ENCODE results near the gene MPDU1. TPM values are rescaled to one million over a fixed set of nuclear protein-coding genes. Genes with fewer than 3 reads are reported as not detected.
A peak's percentile ranks its signal among the peaks of the same experiment; 100 is the strongest.

MPDU1 gene
- total and polyA plus RNA-seq, 2 of the 13 experiments (the other 11 are each of a cell fraction or from before 2014, with no cell fraction given) = 112 to 167 TPM

DNA sequence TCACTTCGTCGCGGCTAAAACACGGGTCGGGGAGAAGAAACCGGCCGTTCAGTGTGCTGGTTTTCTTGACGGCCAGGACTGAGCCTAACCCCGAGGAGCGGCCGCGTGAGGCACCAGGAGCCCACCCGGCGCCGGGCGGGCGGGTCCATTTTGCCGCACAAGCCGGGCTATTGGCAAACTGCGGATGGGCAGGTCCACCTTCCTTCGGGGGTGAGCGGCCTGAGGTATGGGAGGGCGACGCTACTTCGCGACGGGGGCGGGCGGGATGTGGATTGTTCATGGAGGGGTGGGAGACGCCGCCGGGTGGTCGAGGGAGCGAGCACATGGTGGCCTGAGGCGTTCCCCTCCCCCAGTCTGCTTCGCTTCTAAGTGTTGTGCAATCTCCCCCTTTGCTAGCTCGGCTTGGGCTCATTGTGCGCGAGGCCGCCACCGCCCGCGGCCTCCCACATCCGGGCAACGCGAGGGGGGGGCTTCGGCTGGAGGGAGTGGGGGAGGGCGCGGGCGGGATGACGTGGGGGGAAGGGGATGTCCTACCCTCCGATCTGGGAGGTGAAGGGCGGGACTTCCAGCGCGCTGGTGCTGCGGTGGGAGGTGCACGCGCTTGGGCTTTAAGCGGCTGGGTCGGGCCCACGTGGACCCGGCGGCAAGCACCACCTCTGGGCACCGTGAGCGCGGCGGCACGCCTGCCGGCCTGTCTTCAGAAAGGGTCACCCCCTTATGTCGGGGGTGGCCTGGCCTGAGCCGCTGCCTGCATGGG, 10.2 kb upstream of the MPDU1 start (continued):
- TF ChIP-seq ZNF44 (CRISPR knock-in tag; IDR thresholded peaks at IDR 0.05) (no peak), ZBTB42 (CRISPR knock-in tag; IDR thresholded peaks at IDR 0.05) (no peak), POLR2A (IDR thresholded peaks at IDR 0.05; ENCODE audit: insufficient read depth in 1 of 2, low read depth in 2 of 2, low read length in 2 of 2) (peak; percentile 66 to 71), ZBTB7A (CRISPR knock-in tag; IDR thresholded peaks at IDR 0.05) (peak; percentile 76; the same call in 1 of the 2 replicates), ZNF33B (CRISPR knock-in tag; IDR thresholded peaks at IDR 0.05) (no peak), TARDBP (CRISPR knock-in tag; IDR thresholded peaks at IDR 0.05) (peak; percentile 85), ZFAT (CRISPR knock-in tag; conservative IDR thresholded peaks at IDR 0.05) (no peak), EZH2 (conservative IDR thresholded peaks at IDR 0.05; ENCODE audit: low read depth, low read length) (no peak), RAD21 (CRISPR knock-in tag; IDR thresholded peaks at IDR 0.05) (0 out of 2 replicates have a peak, but pooled peaks have one; percentile 38), ZBTB8A (CRISPR knock-in tag; IDR thresholded peaks at IDR 0.05; ENCODE audit: borderline replicate concordance, low read depth) (no peak), HIVEP1 (CRISPR knock-in tag; IDR thresholded peaks at IDR 0.05) (peak; percentile 84; the same call in 1 of the 2 replicates), ATAD3A (CRISPR knock-in tag; IDR thresholded peaks at IDR 0.05) (no peak), ZNF24 (IDR thresholded peaks at IDR 0.05) (no peak), KDM6A (CRISPR knock-in tag; IDR thresholded peaks at IDR 0.05; ENCODE audit: low read depth) (0 out of 2 replicates have a peak, but pooled peaks have one; percentile 32), ZNF160 (CRISPR knock-in tag; IDR thresholded peaks at IDR 0.05) (no peak; the same call in 1 of the 2 replicates), IRX3 (CRISPR knock-in tag; IDR thresholded peaks at IDR 0.05; ENCODE audit: borderline replicate concordance, low read depth) (no peak), EED (CRISPR knock-in tag; IDR thresholded peaks at IDR 0.05) (no peak), HNRNPH1 (optimal IDR thresholded peaks at IDR 0.05; ENCODE audit: low read depth, low read length) (no peak), ZNF230 (CRISPR knock-in tag; IDR thresholded peaks at IDR 0.05) (no peak), ASH2L (IDR thresholded peaks at IDR 0.05; ENCODE audit: insufficient read length, low read depth, low read length) (peak; percentile 48), ARNTL (CRISPR knock-in tag; IDR thresholded peaks at IDR 0.05) (peak; percentile 53; the same call in 1 of the 2 replicates), ZNF441 (CRISPR knock-in tag; IDR thresholded peaks at IDR 0.05; ENCODE audit: borderline replicate concordance) (peak; percentile 67), ZNF235 (CRISPR knock-in tag; IDR thresholded peaks at IDR 0.05; ENCODE audit: borderline replicate concordance) (no peak), RFX1 (IDR thresholded peaks at IDR 0.05) (no peak), DR1 (CRISPR knock-in tag; IDR thresholded peaks at IDR 0.05) (no peak), REL (CRISPR knock-in tag; conservative IDR thresholded peaks at IDR 0.05) (no peak), ZNF263 (CRISPR knock-in tag; IDR thresholded peaks at IDR 0.05) (no peak), SALL1 (CRISPR knock-in tag; IDR thresholded peaks at IDR 0.05) (peak; percentile 83), PHF21A (CRISPR knock-in tag; IDR thresholded peaks at IDR 0.05) (no peak), ZNF772 (CRISPR knock-in tag; IDR thresholded peaks at IDR 0.05) (0 out of 2 replicates have a peak, but pooled peaks have one; percentile 6), CBFB (CRISPR knock-in tag; IDR thresholded peaks at IDR 0.05) (0 out of 2 replicates have a peak, but pooled peaks have one; percentile 57)
- TF ChIP-seq, protein P1, sequence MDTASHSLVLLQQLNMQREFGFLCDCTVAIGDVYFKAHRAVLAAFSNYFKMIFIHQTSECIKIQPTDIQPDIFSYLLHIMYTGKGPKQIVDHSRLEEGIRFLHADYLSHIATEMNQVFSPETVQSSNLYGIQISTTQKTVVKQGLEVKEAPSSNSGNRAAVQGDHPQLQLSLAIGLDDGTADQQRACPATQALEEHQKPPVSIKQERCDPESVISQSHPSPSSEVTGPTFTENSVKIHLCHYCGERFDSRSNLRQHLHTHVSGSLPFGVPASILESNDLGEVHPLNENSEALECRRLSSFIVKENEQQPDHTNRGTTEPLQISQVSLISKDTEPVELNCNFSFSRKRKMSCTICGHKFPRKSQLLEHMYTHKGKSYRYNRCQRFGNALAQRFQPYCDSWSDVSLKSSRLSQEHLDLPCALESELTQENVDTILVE (CRISPR knock-in tag; IDR thresholded peaks at IDR 0.05) = peak; percentile 86
- TF ChIP-seq, protein P2, sequence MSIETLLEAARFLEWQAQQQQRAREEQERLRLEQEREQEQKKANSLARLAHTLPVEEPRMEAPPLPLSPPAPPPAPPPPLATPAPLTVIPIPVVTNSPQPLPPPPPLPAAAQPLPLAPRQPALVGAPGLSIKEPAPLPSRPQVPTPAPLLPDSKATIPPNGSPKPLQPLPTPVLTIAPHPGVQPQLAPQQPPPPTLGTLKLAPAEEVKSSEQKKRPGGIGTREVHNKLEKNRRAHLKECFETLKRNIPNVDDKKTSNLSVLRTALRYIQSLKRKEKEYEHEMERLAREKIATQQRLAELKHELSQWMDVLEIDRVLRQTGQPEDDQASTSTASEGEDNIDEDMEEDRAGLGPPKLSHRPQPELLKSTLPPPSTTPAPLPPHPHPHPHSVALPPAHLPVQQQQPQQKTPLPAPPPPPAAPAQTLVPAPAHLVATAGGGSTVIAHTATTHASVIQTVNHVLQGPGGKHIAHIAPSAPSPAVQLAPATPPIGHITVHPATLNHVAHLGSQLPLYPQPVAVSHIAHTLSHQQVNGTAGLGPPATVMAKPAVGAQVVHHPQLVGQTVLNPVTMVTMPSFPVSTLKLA (IDR thresholded peaks at IDR 0.05) = peak; percentile 71

All from HepG2 (cell line).